Fibroblast of lung (primary cell): ENCODE measurements around the gene TBX10.

ENCODE experiments used
- CTCF ChIP-seq, 2 donors: IDR thresholded peaks in 1 of 2; conservative IDR thresholded peaks in 1 of 2; 1 replicate in 1 of 2; 2 replicates in 1 of 2; pipeline ENCODE4 v1.5.1; 2011 to 2012; ENCODE audit warnings: low read length in 2 of 2, control low read depth in 1 of 2, inconsistent platforms in 1 of 2, low read depth in 1 of 2, mild to moderate bottlenecking in 1 of 2
- EZH2 ChIP-seq: IDR thresholded peaks from 2 replicates; pipeline ENCODE4 v1.5.1; 2012; ENCODE audit warnings: low read length, control low read depth, mild to moderate bottlenecking; ENCODE audit errors: missing control alignments

GRCh38 chr11:67645521-67646461, 6.2 kb upstream of the TBX10 start:
- TF ChIP-seq CTCF (conservative IDR thresholded peaks at IDR 0.05 in 1 of 2, IDR thresholded peaks at IDR 0.05 in 1 of 2; ENCODE audit: low read depth in 1 of 2, low read length in 2 of 2), result no peak
- TF ChIP-seq EZH2, result no peak
